Mesenchymal stem cell (in vitro differentiated cells and primary cell): ENCODE data around the gene MICALL1.

ENCODE experiments used
- DNase-seq: peaks from one replicate; pipeline ENCODE4 v3.0.0-alpha.2; 2013
- H2AFZ ChIP-seq: one replicate; pipeline ENCODE4 v1.6.1; 2013; ENCODE audit warnings: low read depth, mild to moderate bottlenecking, control low read depth, inconsistent platforms, low read length, moderate library complexity
- H2AK5ac ChIP-seq: 2 replicates; pipeline ENCODE4 v1.6.1; 2013; ENCODE audit warnings: low read length, moderate library complexity, mild to moderate bottlenecking, inconsistent platforms; ENCODE audit not compliant: severe bottlenecking
- H2BK120ac ChIP-seq: one replicate; pipeline ENCODE4 v1.6.1; 2013; ENCODE audit warnings: low read depth, mild to moderate bottlenecking, inconsistent platforms, low read length, moderate library complexity
- H2BK12ac ChIP-seq, 2 experiments: one replicate each; pipeline ENCODE4 v1.6.1; 2013; ENCODE audit warnings: inconsistent platforms in 2 of 2, low read length in 2 of 2, mild to moderate bottlenecking in 2 of 2, moderate library complexity in 2 of 2, control low read depth in 1 of 2
- H2BK15ac ChIP-seq: one replicate; pipeline ENCODE4 v1.6.1; 2013; ENCODE audit warnings: mild to moderate bottlenecking, low read depth, inconsistent platforms; ENCODE audit not compliant: poor library complexity, severe bottlenecking
- H2BK5ac ChIP-seq: 2 replicates; pipeline ENCODE4 v1.6.1; 2013; ENCODE audit warnings: low read depth, mild to moderate bottlenecking, low read length, control low read depth, inconsistent platforms; ENCODE audit not compliant: poor library complexity, severe bottlenecking
- H3K14ac ChIP-seq, 2 experiments: one replicate each; pipeline ENCODE4 v1.6.1; 2013; ENCODE audit warnings: inconsistent platforms in 2 of 2, low read length in 2 of 2, control low read depth in 1 of 2, mild to moderate bottlenecking in 1 of 2, moderate library complexity in 1 of 2
- H3K18ac ChIP-seq, 2 experiments: one replicate each; pipeline ENCODE4 v1.6.1; 2013; ENCODE audit warnings: inconsistent platforms in 2 of 2, low read length in 2 of 2, control low read depth in 1 of 2, low read depth in 1 of 2, mild to moderate bottlenecking in 1 of 2
- H3K23ac ChIP-seq, 2 experiments: one replicate each; pipeline ENCODE4 v1.6.1; 2013; ENCODE audit warnings: inconsistent platforms in 2 of 2, low read length in 2 of 2, mild to moderate bottlenecking in 2 of 2, moderate library complexity in 2 of 2, control low read depth in 1 of 2
- H3K27ac ChIP-seq: 2 replicates; pipeline ENCODE4 v1.5.1; 2013; ENCODE audit warnings: mild to moderate bottlenecking, moderate library complexity, low read length, control low read depth, inconsistent platforms; ENCODE audit not compliant: poor library complexity, severe bottlenecking
- H3K27me3 ChIP-seq, 2 experiments: 2 replicates each; pipeline versions ENCODE4 v1.6.1 to v1.7.0; 2013; ENCODE audit warnings: low read length in 2 of 2, mild to moderate bottlenecking in 2 of 2, moderate library complexity in 2 of 2, control low read depth in 1 of 2, inconsistent platforms in 1 of 2; ENCODE audit not compliant: control insufficient read depth in 1 of 2, insufficient read depth in 1 of 2
- H3K36me3 ChIP-seq, 2 experiments: 2 replicates each; pipeline versions ENCODE4 v1.6.1 to v1.7.0; 2013; ENCODE audit warnings: low read length in 2 of 2, control low read depth in 1 of 2, inconsistent platforms in 1 of 2, low read depth in 1 of 2, mild to moderate bottlenecking in 1 of 2; ENCODE audit not compliant: insufficient read depth in 2 of 2, control insufficient read depth in 1 of 2
- H3K4ac ChIP-seq, 2 experiments: one replicate each; pipeline ENCODE4 v1.6.1; 2013; ENCODE audit warnings: inconsistent platforms in 2 of 2, low read length in 2 of 2, mild to moderate bottlenecking in 2 of 2, moderate library complexity in 2 of 2, control low read depth in 1 of 2, low read depth in 1 of 2
- H3K4me1 ChIP-seq: 2 replicates; pipeline ENCODE4 v1.6.1; 2013; ENCODE audit warnings: low read depth, low read length, control low read depth; ENCODE audit not compliant: control insufficient read depth, insufficient read depth
- H3K4me2 ChIP-seq: 2 replicates; pipeline ENCODE4 v1.6.1; 2013; ENCODE audit warnings: low read length, mild to moderate bottlenecking, inconsistent platforms; ENCODE audit not compliant: poor library complexity, severe bottlenecking
- H3K4me3 ChIP-seq, 2 experiments: 2 replicates each; pipeline versions ENCODE4 v1.5.1 to v1.7.0; 2013; ENCODE audit warnings: low read length in 2 of 2, mild to moderate bottlenecking in 2 of 2, control low read depth in 1 of 2, low read depth in 1 of 2; ENCODE audit not compliant: insufficient read depth in 1 of 2
- H3K79me1 ChIP-seq: replicated peaks from 2 replicates; pipeline ENCODE4 v1.6.1; 2013; ENCODE audit warnings: mild to moderate bottlenecking, control low read depth, low read length, inconsistent platforms; ENCODE audit not compliant: poor library complexity, severe bottlenecking
- H3K9ac ChIP-seq: 2 replicates; pipeline ENCODE4 v1.7.0; 2013; ENCODE audit warnings: mild to moderate bottlenecking, low read length, moderate library complexity
- H3K9me3 ChIP-seq: 2 replicates; pipeline ENCODE4 v1.7.0; 2013; ENCODE audit warnings: mild to moderate bottlenecking, low read length; ENCODE audit not compliant: control insufficient read depth
- H4K8ac ChIP-seq: one replicate; pipeline ENCODE4 v1.6.1; 2013; ENCODE audit warnings: inconsistent platforms, mild to moderate bottlenecking, low read length, moderate library complexity
- H4K91ac ChIP-seq: one replicate; pipeline ENCODE4 v1.6.1; 2013; ENCODE audit warnings: mild to moderate bottlenecking, low read length, inconsistent platforms
- WGBS: methylation state at CpG from one replicate; pipeline ENCODE4 v1.1.7; 2013; ENCODE audit warnings: mixed read lengths; 5-methylcytosine and 5-hydroxymethylcytosine counted together

Gene MICALL1

DNA sequence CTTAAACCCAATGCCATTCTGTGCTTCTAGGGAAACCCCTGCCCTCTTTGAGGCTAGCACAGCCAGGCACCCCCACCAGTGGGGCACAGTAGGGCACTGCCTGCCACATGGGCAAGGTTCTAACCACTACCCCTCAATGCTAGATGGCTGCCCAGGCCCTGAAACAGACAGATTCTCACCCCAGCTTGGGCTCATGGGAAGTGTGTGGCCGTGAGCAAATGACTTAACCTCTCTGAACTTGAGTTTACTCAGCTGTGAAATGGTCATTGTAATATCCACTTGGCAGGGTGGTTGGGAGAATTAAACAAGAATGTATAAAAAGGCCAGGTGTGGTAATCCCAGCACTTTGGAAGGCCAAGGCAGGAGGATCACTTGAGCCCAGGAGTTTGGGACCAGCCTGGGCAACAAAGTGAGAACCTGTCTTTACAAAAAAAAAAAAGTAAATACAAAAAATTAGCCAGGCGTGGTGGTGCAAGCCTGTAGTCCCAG, 24.9 kb downstream of the MICALL1 start:
- no peak for DNase-seq
- H3K4ac ChIP-seq, result no peak overlapping the region
- H2BK120ac ChIP-seq, result no peak overlapping the region
- no peak overlapping the region for H3K23ac ChIP-seq
- H2BK12ac ChIP-seq, result no peak overlapping the region
- H3K4me1 ChIP-seq, result peaks cover 22% of the 10 kb centered on the region
- peaks cover 36% of the 10 kb centered on the region for H3K79me1 ChIP-seq
- H2BK5ac ChIP-seq, result no peak overlapping the region
- WGBS, result 79% methylated on average over 2 of the region's 2 CpGs
- no peak overlapping the region for H2AFZ ChIP-seq
- H2BK15ac ChIP-seq, result no peak overlapping the region
- no peak overlapping the region for H3K14ac ChIP-seq
- H3K18ac ChIP-seq, result no peak overlapping the region
- no peak overlapping the region for H3K27ac ChIP-seq
- H3K4me3 ChIP-seq, result no peak overlapping the region
- H3K36me3 ChIP-seq, result peaks cover 66 to 72% of the 10 kb centered on the region in 2 experiments
- no peak overlapping the region for H2AK5ac ChIP-seq
- no peak overlapping the region for H4K91ac ChIP-seq
- H3K9me3 ChIP-seq, result no peaks in the 10 kb centered on the region
- H3K9ac ChIP-seq, result peak overlapping the region; percentile 44
- H3K27me3 ChIP-seq, result no peaks in the 10 kb centered on the region
- no peak overlapping the region for H4K8ac ChIP-seq
- H3K4me2 ChIP-seq, result no peak overlapping the region

DNA sequence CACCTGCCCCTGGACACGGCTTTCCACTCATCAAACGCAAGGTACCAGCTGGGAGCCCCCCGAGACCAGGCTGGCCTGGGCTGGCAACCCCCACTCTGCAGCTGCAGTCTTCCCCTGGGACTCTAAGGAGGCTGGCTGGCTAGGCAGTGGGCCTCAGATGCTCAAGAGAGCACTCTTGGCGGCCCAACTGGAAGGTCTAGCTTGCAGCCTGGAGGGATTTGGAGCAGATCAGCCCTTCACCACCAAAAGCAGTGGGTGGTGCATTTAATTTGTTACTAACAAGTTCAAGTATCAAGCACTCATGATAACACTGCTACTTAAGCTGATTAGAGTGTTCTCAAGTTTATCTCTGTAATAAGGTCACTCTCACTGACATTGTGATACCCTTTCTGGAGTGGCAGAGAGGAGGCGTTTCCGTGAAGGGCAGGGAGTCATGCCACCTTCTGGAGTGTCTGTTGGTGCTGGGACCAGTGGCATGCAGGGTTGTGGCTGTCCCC, 25.8 kb downstream of the MICALL1 start:
- Histone ChIP-seq H3K4me3 (no peak overlapping the region), H3K9ac (peak overlapping the region; percentile 44), H3K4me2 (no peak overlapping the region), H4K91ac (no peak overlapping the region), H3K79me1 (peaks cover 29% of the 10 kb centered on the region), H3K14ac (no peak overlapping the region), H2BK120ac (no peak overlapping the region), H3K18ac (no peak overlapping the region), H2BK15ac (no peak overlapping the region), H3K4me1 (peaks cover 22% of the 10 kb centered on the region), H3K36me3 (peaks cover 64 to 70% of the 10 kb centered on the region in 2 experiments), H3K9me3 (no peaks in the 10 kb centered on the region), H2BK5ac (no peak overlapping the region), H2BK12ac (no peak overlapping the region), H2AFZ (no peak overlapping the region), H3K23ac (no peak overlapping the region), H3K27me3 (no peaks in the 10 kb centered on the region), H2AK5ac (no peak overlapping the region), H3K27ac (no peak overlapping the region), H4K8ac (no peak overlapping the region), H3K4ac (no peak overlapping the region)
- 97% methylated on average over 5 of the region's 6 CpGs for WGBS
- DNase-seq, result no peak

DNA sequence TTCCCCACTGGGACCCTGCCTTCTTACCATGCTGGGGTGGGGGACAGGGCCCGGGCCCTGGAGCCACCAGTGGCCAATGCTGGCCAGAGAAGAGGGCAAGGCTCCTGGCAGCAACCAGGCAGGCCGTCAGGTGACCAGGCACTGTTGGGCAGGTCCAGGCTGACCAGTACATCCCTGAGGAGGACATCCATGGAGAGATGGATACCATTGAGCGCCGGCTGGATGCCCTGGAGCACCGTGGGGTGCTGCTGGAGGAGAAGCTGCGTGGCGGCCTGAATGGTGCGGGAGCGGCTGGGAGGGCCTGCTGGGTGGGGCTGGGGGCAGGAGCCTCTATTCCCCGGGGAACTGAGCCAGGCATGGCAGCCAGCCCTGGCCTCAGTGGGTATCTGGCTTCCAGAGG, 26.3 kb downstream of the MICALL1 start:
- Histone ChIP-seq H3K4ac (no peak overlapping the region), H4K91ac (no peak overlapping the region), H3K9ac (no peak overlapping the region), H3K27me3 (no peaks in the 10 kb centered on the region), H3K9me3 (no peaks in the 10 kb centered on the region), H2BK12ac (no peak overlapping the region), H3K23ac (no peak overlapping the region), H3K4me1 (peaks cover 22% of the 10 kb centered on the region), H3K14ac (no peak overlapping the region), H2AK5ac (no peak overlapping the region), H2BK5ac (no peak overlapping the region), H3K4me2 (no peak overlapping the region), H2BK120ac (no peak overlapping the region), H3K27ac (no peak overlapping the region), H4K8ac (no peak overlapping the region), H3K79me1 (peaks cover 27% of the 10 kb centered on the region), H3K4me3 (no peak overlapping the region), H2AFZ (no peak overlapping the region), H3K18ac (no peak overlapping the region), H3K36me3 (peaks cover 63 to 70% of the 10 kb centered on the region in 2 experiments), H2BK15ac (no peak overlapping the region)
- 96% methylated on average over 10 of the region's 10 CpGs for WGBS
- DNase-seq, result no peak

DNA sequence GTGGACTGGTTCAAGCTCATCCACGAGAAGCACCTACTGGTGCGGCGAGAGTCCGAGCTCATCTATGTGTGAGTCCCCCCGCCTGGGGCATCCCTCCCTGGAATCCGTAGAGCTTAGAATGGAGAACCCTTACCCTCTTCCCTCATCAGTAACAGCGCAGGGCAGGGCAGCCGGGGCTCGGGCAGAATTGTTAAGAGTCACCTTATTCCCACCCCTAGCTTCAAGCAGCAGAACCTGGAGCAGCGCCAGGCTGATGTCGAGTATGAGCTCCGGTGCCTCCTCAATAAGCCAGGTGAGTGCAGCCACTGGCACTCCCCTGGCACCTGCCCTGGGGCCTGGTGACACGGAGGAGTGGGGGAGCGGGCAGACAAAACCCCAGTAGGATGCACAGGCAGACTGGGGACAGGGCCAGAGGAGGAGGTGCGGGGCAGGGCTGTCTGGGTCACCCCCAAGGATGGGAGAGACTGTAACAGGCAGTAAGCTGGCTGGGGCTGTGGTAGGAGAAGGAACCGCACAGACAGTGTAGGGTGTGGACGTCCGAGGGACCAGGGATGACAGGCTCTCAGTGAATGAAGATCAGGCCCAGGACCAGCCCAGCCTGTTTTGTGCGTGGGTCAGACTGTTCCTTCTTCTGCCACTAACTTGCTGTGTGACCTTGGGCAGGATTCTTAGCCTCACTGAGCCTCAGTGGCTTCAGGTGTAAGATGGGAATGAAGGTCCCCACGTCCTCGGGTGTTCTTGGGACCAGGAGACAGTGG, 26.9 kb downstream of the MICALL1 start:
- Histone ChIP-seq H2AK5ac (no peak overlapping the region), H3K4me3 (no peak overlapping the region), H3K23ac (no peak overlapping the region), H2AFZ (no peak overlapping the region), H2BK120ac (no peak overlapping the region), H3K14ac (no peak overlapping the region), H3K27ac (no peak overlapping the region), H4K91ac (no peak overlapping the region), H3K79me1 (peaks cover 28% of the 10 kb centered on the region), H4K8ac (no peak overlapping the region), H3K18ac (peak overlapping the region in 1 of 2 experiments; percentile 5), H3K4ac (no peak overlapping the region), H3K9ac (peak overlapping the region; percentile 26), H2BK12ac (peak overlapping the region in 1 of 2 experiments; percentile 3), H3K27me3 (no peaks in the 10 kb centered on the region), H2BK5ac (no peak overlapping the region), H3K9me3 (no peaks in the 10 kb centered on the region), H3K36me3 (peaks cover 63 to 70% of the 10 kb centered on the region in 2 experiments), H3K4me1 (peaks cover 22% of the 10 kb centered on the region), H3K4me2 (no peak overlapping the region), H2BK15ac (peak overlapping the region; percentile 50)
- 94% methylated on average over 21 of the region's 21 CpGs for WGBS
- DNase-seq, result no peak
